PC-3 (cell line): Measurements from ENCODE around the gene VPS8. TPM values are rescaled to one million over a fixed set of nuclear protein-coding genes. Genes with fewer than 3 reads are reported as not detected.

Experiments
- ATAC-seq: fragments of 200-7000 bp; cut with Tn5 transposase; 2 replicates; pipeline ENCODE4 v1.9.1; 2020; ENCODE audit warnings: mild to moderate bottlenecking, moderate library complexity
- BruUV-seq: library from RNA; stranded (reverse); fragments of 400-500 nt; replicated peaks from 2 replicates; lab custom pipeline; 2021; lab: Mats Ljungman, UMichigan
- CTCF ChIA-PET: fragments of 300-600 bp; sonication (Branson Sonifier 250); formaldehyde crosslinking; loops from one replicate; lab custom pipeline; 2022; ENCODE audit warnings: antibody characterized with exemption; lab: Charles Lee
- POLR2A ChIA-PET: fragments of 300-600 bp; sonication (Branson Sonifier 250); formaldehyde crosslinking; loops from one replicate; lab custom pipeline; 2022; ENCODE audit warnings: antibody characterized with exemption; ENCODE audit not compliant: unreplicated experiment; lab: Charles Lee
- DNase-seq: peaks from one replicate; pipeline ENCODE4 v3.0.0-alpha.2; 2015
- H2AFZ ChIP-seq: fragments of 300-600 bp; sonication (generic); 2 replicates; pipeline ENCODE4 v1.6.0; 2016; ENCODE audit warnings: antibody characterized with exemption, low read length
- H3F3A ChIP-seq: fragments of 300-600 bp; sonication (generic); one replicate; pipeline ENCODE4 v1.6.0; 2017; ENCODE audit warnings: antibody characterized with exemption, low read length, control low read depth, mild to moderate bottlenecking; ENCODE audit not compliant: unreplicated experiment
- H3K27ac ChIP-seq: fragments of 300-600 bp; sonication (generic); 2 replicates; pipeline ENCODE4 v1.5.1; 2016; ENCODE audit warnings: mild to moderate bottlenecking, low read length
- H3K27me3 ChIP-seq: fragments of 300-600 bp; sonication (generic); 2 replicates; pipeline ENCODE4 v1.6.1; 2016; ENCODE audit warnings: low read length, mixed read lengths
- H3K36me3 ChIP-seq: fragments of 300-600 bp; sonication (generic); 2 replicates; pipeline ENCODE4 v1.6.1; 2016; ENCODE audit warnings: low read depth, mixed run types, low read length, mixed read lengths
- H3K4me1 ChIP-seq: fragments of 300-600 bp; sonication (generic); 2 replicates; pipeline ENCODE4 v1.5.1; 2016; ENCODE audit warnings: low read length; ENCODE audit not compliant: insufficient read depth
- H3K4me2 ChIP-seq: fragments of 300-600 bp; sonication (generic); 2 replicates; pipeline ENCODE4 v1.6.0; 2016; ENCODE audit warnings: low read length
- H3K4me3 ChIP-seq: fragments of 300-600 bp; sonication (generic); 2 replicates; pipeline ENCODE4 v1.5.1; 2016; ENCODE audit warnings: mild to moderate bottlenecking, low read length, mixed read lengths
- H3K79me2 ChIP-seq: fragments of 300-600 bp; sonication (generic); 2 replicates; pipeline ENCODE4 v1.6.1; 2017; ENCODE audit warnings: low read length, mixed read lengths
- H3K9ac ChIP-seq: fragments of 300-600 bp; sonication (generic); 2 replicates; pipeline ENCODE4 v1.6.0; 2016; ENCODE audit warnings: mild to moderate bottlenecking, low read length
- H3K9me2 ChIP-seq: fragments of 300-600 bp; sonication (generic); replicated peaks from 2 replicates; pipeline ENCODE4 v1.6.1; 2016; ENCODE audit warnings: mixed run types, low read length, mixed read lengths
- H3K9me3 ChIP-seq: fragments of 300-600 bp; sonication (generic); 2 replicates; pipeline ENCODE4 v1.6.1; 2016; ENCODE audit warnings: low read length, mixed read lengths
- H4K20me1 ChIP-seq: fragments of 300-600 bp; sonication (generic); 2 replicates; pipeline ENCODE4 v1.6.1; 2016; ENCODE audit warnings: low read length, mixed read lengths
- EZH2 ChIP-seq: fragments of 300-600 bp; sonication (generic); IDR thresholded peaks from one replicate; pipeline ENCODE4 v1.6.1; 2017; ENCODE audit warnings: antibody characterized with exemption, mild to moderate bottlenecking, low read length; ENCODE audit not compliant: unreplicated experiment
- EZH2phosphoT487 ChIP-seq: fragments of 300-600 bp; sonication (generic); IDR thresholded peaks from 2 replicates; pipeline ENCODE4 v1.6.1; 2018; ENCODE audit warnings: mild to moderate bottlenecking, antibody characterized with exemption, low read length, borderline replicate concordance
- intact Hi-C: fragments of 100-400 bp; cut with micrococcal nuclease; formaldehyde crosslinking; loops from 2 replicates; pipeline ENCODE4 v1.9.0; 2023
- total RNA-seq: library from RNA; depleted of rRNA; stranded (reverse); fragments of >200 nt; gene quantifications from 2 replicates; pipeline ENCODE4 v1.2.3, GENCODE V29; 2014
- TF ChIP-seq, protein P1 (sequence below): fragments of 300-600 bp; sonication (generic); conservative IDR thresholded peaks from 2 replicates; pipeline ENCODE4 v1.5.1; 2017; ENCODE audit warnings: antibody characterized with exemption, low read depth, mild to moderate bottlenecking, low read length

VPS8 gene
- total RNA-seq, 1 experiment from 2014 or later, result 38.0 TPM

DNA sequence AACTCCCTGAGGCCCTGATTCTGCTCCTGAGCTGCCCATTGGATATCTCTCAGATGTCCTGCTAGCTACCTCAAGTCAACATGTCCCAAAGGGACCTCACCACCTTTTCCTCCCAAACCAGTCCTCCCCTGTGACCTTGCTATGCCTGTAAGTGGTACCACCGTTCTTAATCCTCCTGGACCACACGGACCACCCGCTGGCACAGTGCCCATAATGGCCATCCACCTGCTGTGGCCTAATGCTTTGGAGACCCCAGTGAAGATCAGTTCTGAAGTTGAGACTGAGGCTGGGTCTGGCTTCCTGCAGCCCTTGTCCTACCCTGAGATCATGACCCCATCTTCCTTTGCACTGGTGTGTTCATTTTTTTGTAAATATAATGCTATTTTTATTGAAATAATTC is 15.0 kb upstream of the VPS8 start:
- intact Hi-C loops, result no loop called here
- ChIA-PET POLR2A (no interaction called here), CTCF (no interaction called here)
- no peaks in the 10 kb centered on the region for H3K9me2 ChIP-seq
- H3K27me3 ChIP-seq, result peaks cover 32% of the 10 kb centered on the region
- H4K20me1 ChIP-seq, result no peaks in the 10 kb centered on the region
- H3K4me1 ChIP-seq, result no peaks in the 10 kb centered on the region
- no peaks in the 10 kb centered on the region for H3K36me3 ChIP-seq
- no peaks in the 10 kb centered on the region for H3K9me3 ChIP-seq
- H3K79me2 ChIP-seq, result no peaks in the 10 kb centered on the region
- BruUV-seq, result no TSS peak
- H3K4me3 ChIP-seq, result no peak overlapping the region
- ATAC-seq, result no peak
- H3K9ac ChIP-seq, result no peak overlapping the region
- no peak overlapping the region for H2AFZ ChIP-seq
- H3K27ac ChIP-seq, result no peak overlapping the region
- H3K4me2 ChIP-seq, result no peak overlapping the region
- DNase-seq, result no peak
- TF ChIP-seq EZH2phosphoT487 (no peak), EZH2 (no peak)
- TF ChIP-seq, protein P1, sequence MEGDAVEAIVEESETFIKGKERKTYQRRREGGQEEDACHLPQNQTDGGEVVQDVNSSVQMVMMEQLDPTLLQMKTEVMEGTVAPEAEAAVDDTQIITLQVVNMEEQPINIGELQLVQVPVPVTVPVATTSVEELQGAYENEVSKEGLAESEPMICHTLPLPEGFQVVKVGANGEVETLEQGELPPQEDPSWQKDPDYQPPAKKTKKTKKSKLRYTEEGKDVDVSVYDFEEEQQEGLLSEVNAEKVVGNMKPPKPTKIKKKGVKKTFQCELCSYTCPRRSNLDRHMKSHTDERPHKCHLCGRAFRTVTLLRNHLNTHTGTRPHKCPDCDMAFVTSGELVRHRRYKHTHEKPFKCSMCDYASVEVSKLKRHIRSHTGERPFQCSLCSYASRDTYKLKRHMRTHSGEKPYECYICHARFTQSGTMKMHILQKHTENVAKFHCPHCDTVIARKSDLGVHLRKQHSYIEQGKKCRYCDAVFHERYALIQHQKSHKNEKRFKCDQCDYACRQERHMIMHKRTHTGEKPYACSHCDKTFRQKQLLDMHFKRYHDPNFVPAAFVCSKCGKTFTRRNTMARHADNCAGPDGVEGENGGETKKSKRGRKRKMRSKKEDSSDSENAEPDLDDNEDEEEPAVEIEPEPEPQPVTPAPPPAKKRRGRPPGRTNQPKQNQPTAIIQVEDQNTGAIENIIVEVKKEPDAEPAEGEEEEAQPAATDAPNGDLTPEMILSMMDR, result no peak
- H3F3A ChIP-seq, result no peaks in the 10 kb centered on the region

DNA sequence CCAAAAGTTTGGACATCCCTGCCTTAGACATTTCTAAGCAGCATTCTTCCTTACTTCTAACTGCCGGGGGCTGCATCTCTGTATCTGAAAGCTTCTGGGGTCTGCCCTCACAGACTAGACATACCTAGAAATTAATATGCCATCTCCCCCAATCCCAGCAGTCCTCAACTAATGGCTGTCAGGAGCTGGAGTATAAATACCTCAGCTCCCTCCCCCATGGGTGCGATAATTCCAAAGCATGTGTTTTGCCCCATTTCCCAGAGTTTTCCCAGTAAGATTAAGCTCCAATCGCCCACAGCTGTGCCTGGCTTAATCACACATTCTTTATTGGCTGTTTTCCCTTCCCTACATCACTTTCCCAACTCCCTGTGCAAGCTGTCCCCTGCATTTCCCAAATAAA is 13.8 kb upstream of the VPS8 start:
- Histone ChIP-seq H3K9ac (no peak overlapping the region), H3K9me3 (no peaks in the 10 kb centered on the region), H4K20me1 (no peaks in the 10 kb centered on the region), H3K79me2 (no peaks in the 10 kb centered on the region), H2AFZ (no peak overlapping the region), H3K4me2 (no peak overlapping the region), H3K27ac (no peak overlapping the region), H3K36me3 (no peaks in the 10 kb centered on the region), H3K4me1 (no peaks in the 10 kb centered on the region), H3K9me2 (no peaks in the 10 kb centered on the region), H3K4me3 (no peak overlapping the region), H3F3A (no peaks in the 10 kb centered on the region), H3K27me3 (peaks cover 32% of the 10 kb centered on the region)
- POLR2A ChIA-PET, result interaction anchor here (0.7 kb wide), 1 partner anchor 18 kb away, joined by 4 read pairs; no protein-coding TSS in a partner anchor
- BruUV-seq, result no TSS peak
- CTCF ChIA-PET, result no interaction called here
- TF ChIP-seq EZH2 (no peak), EZH2phosphoT487 (no peak)
- TF ChIP-seq, protein P1, result no peak
- no peak for ATAC-seq
- intact Hi-C loops, result no loop called here
- no peak for DNase-seq

DNA sequence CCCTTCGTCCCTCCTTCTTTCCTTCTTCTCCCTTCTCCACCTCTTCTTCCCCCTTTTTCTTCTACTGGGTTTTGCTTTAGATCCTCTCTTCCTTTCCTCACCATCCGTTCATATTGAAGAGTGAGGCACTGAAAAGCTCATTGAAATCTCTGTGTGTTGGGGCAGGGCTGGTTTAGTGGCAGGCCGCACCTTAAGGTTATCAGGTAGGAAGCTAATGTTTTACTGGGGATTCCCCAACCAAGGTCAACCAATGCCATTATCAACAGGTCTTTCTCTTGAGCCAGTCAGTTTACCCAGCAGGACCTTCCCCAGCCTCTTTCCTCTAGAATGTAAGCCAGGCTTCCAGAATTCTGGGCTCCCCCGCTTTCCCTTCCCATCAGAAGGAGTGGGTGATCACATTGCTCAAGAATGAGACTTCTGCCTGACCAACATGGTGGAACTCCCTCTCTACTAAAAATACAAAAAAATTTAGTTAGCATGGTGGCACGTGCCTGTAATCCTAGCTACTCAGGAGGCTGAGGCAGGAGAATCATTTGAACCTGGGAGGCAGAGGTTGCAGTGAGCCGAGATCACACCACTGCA is 11.5 kb upstream of the VPS8 start:
- intact Hi-C loops, result loop anchor here (10.0 kb wide), 1 partner anchor 426 kb away; the partner anchor contains the start of gene THPO

More for the DNA sequence above, 11.5 kb upstream of the VPS8 start:
- ChIA-PET POLR2A (no interaction called here), CTCF (no interaction called here)
- TF ChIP-seq, protein P1, result no peak
- no peak for TF ChIP-seq EZH2
- no peak for TF ChIP-seq EZH2phosphoT487
- Histone ChIP-seq H3K27ac (no peak overlapping the region), H3K9me2 (no peaks in the 10 kb centered on the region), H3K4me3 (no peak overlapping the region), H3F3A (no peaks in the 10 kb centered on the region), H3K9me3 (no peaks in the 10 kb centered on the region), H3K4me1 (no peaks in the 10 kb centered on the region), H3K4me2 (no peak overlapping the region), H2AFZ (no peak overlapping the region), H3K27me3 (peaks cover 32% of the 10 kb centered on the region), H3K36me3 (no peaks in the 10 kb centered on the region), H4K20me1 (no peaks in the 10 kb centered on the region), H3K9ac (no peak overlapping the region), H3K79me2 (no peaks in the 10 kb centered on the region)
- no peak for DNase-seq
- BruUV-seq, result no TSS peak
- ATAC-seq, result no peak
